Activated CD4-positive, alpha-beta memory T cell treated with anti-CD3 and anti-CD28 coated beads, Interleukin-2, amount 10 ng/mL, durations not matched to agents 7 days and 5 days (primary cell): Measurements from ENCODE around the gene SKIL. TPM values are rescaled to one million over a fixed set of nuclear protein-coding genes. Genes with fewer than 3 reads are reported as not detected.

ENCODE experiments used
- CTCF ChIA-PET: fragments of 350-600 bp; sonication (Branson Sonifier 250); formaldehyde crosslinking; loops from one replicate; lab custom pipeline; 2021; ENCODE audit warnings: antibody characterized with exemption, inconsistent platforms; lab: Charles Lee
- POLR2A ChIA-PET: fragments of 350-600 bp; sonication (Branson Sonifier 250); formaldehyde crosslinking; loops from one replicate; lab custom pipeline; 2021; ENCODE audit warnings: antibody characterized with exemption; lab: Charles Lee
- DNase-seq: peaks from one replicate; pipeline ENCODE4 v3.0.0-alpha.2; 2020
- H3K27ac Mint-ChIP-seq: one replicate; pipeline ENCODE4 v1.8.0; 2021; ENCODE audit warnings: mild to moderate bottlenecking, mixed read lengths
- H3K27me3 Mint-ChIP-seq: one replicate; pipeline ENCODE4 v1.8.0; 2021; ENCODE audit warnings: mixed read lengths
- H3K36me3 Mint-ChIP-seq: one replicate; pipeline ENCODE4 v1.8.0; 2021; ENCODE audit warnings: low read depth, mixed read lengths
- H3K4me1 Mint-ChIP-seq: one replicate; pipeline ENCODE4 v1.8.0; 2021; ENCODE audit warnings: mixed read lengths
- H3K4me3 Mint-ChIP-seq: one replicate; pipeline ENCODE4 v1.8.0; 2021; ENCODE audit warnings: mild to moderate bottlenecking, mixed read lengths
- H3K9me3 Mint-ChIP-seq: one replicate; pipeline ENCODE4 v1.8.0; 2021; ENCODE audit warnings: mixed read lengths
- total RNA-seq, 2 experiments: library from RNA; stranded (reverse); gene quantifications; one replicate each; pipeline ENCODE4 v1.2.3, GENCODE V29; 2021

SKIL gene
- total RNA-seq, 2 experiments from 2014 or later, result 18.0 to 19.0 TPM

DNA sequence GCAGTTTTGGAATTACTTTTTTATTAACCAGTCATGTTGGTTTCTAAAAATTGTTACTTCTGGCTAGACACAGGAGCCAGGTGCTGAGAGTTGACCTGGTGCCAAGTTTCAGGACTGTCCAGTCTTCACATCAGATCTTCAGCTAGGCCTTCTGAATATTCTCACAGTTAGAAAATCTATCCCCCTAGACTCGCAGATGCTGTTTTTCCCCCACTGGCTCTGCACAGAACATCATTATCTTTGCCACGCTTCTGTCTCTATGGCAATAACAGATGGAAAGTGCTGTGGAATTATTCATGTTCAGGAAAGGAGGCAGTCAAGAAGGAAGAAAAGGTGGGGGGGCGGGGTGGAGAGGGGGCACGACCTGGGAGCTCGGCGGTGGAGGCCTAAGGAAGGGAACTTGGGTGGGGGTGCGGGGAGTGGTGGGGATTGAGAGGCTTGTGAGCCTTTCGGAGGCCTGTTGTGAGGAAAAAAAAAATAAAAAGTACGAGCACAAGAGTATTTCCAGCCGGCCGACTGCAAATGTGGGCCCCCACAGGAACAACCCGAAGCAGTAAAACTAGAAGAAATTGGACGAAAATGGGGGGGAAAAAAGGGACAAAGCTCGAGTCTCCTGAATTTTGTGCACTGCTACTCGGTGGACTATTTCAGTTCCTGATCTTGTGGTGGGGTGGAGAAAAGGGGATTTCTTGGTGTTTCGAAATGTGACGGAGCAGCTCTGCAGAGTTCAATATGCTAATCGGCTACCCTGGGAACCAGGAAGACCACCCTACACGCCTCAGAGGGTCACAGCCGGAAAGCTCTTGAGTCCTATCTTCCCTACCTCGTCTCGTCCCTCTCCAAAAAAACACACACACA is 1.5 kb upstream of the SKIL start:
- peaks cover 37% of the 10 kb centered on the region for H3K4me1 Mint-ChIP-seq
- peak overlapping the region; percentile 64 for H3K4me3 Mint-ChIP-seq
- ChIA-PET CTCF (interaction anchor here (0.9 to 2.0 kb wide), 2 partner anchors 8 to 175 kb away, joined by 3 to 5 read pairs; partner anchors contain the start of gene PHC3), POLR2A (interaction anchor here (1.0 to 3.6 kb wide), 7 partner anchors 13 to 583 kb away, joined by 3 to 42 read pairs (median 5); partner anchors contain the start of genes MYNN, PHC3, PRKCI and RPL22L1)
- DNase-seq, result no peak
- H3K27me3 Mint-ChIP-seq, result peaks cover 5% of the 10 kb centered on the region
- H3K9me3 Mint-ChIP-seq, result no peaks in the 10 kb centered on the region
- H3K27ac Mint-ChIP-seq, result peak overlapping the region; percentile 69
- peaks cover 22% of the 10 kb centered on the region for H3K36me3 Mint-ChIP-seq

DNA sequence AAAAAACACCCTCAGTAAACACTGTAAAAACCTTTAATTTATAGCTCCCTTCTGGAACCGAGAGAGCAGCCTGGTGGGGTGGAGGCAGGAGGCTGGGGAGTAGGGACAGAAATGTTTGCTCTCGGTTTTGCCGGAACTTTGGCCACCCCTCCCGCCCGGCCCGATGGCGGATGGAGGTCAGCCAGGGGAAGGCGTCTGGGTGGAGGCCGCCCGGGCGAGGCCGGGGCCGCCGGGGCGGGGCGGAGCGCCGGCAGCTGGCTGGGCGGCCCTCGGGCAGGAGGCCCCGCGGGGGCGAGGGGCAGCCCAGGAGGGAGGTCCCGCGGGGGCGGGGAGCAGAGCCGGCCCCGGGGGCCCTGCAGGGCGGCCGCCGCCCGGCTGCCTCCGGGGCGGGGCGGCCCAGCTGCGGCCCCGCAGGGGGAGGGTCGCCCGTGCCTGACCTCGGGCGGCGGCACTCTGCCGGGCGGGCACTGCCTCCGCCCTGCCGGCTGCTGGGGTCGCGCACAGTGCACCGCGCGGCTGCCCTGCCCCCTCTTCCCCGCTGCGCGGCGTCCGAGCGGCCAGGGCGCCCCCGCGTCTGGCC is 829 bp upstream of the SKIL start:
- H3K36me3 Mint-ChIP-seq, result peaks cover 28% of the 10 kb centered on the region
- CTCF ChIA-PET, result interaction anchor here (0.9 to 2.0 kb wide), 3 partner anchors 9 to 178 kb away, joined by 3 to 5 read pairs (median 4); partner anchors contain the start of gene PHC3
- H3K4me3 Mint-ChIP-seq, result peak overlapping the region; percentile 64
- peak; percentile 56 for DNase-seq
- peaks cover 38% of the 10 kb centered on the region for H3K4me1 Mint-ChIP-seq
- POLR2A ChIA-PET, result interaction anchor here (0.9 to 3.6 kb wide), 11 partner anchors 13 to 592 kb away, joined by 3 to 42 read pairs (median 4); partner anchors contain the start of genes ACTRT3, MYNN, PHC3 and PRKCI
- peaks cover 2% of the 10 kb centered on the region for H3K9me3 Mint-ChIP-seq
- H3K27ac Mint-ChIP-seq, result peak overlapping the region; percentile 69
- peaks cover 5% of the 10 kb centered on the region for H3K27me3 Mint-ChIP-seq

DNA sequence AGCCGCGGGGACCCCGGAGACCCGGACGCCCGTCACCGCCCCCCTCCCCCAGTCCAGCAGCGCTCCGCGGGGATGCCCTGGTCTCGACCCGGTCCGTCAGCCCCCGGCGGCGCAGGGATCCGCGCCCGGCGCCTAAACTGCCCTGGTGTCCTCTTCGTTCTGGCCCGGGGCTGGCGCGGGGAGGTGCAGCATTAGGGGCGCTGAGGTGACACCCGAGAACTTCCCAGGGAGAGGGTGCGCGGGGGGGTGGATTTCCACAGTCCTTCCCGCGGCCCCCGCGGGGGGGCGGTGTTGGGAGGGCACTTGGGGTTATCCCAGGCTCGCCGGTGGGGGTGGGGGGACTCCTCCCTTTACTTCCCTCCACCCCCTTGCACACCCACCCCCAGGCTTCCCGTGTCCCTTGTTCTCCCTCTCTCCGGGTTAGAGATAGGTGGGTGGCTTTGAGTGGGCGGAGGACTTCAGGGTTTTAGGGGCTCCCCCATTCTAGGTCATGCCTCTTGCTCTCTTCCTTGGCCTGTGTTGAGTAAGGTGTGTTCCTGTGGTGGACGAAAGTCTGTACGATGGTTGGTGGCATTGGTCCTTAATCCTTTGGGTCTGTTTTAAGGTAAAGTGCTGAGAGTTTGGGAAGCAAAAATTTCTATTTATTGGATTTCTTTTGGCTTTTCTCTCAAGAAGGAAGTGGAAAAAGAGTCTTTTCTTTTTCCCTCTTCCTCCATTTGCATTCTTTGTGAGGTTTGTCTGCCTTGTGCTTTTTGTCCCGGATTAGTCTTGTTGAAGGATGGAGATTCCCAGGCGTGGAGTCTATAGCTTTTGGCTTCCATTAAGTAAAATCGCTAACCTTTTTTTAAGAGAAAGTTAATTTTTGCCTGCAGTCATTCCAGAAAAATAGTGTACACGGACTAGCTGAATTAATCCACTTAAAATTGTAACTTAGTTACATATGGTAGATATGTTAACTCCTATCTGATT is 811 bp downstream of the SKIL start:
- peaks cover 35% of the 10 kb centered on the region for H3K36me3 Mint-ChIP-seq
- H3K27ac Mint-ChIP-seq, result peak overlapping the region; percentile 64
- peaks cover 37% of the 10 kb centered on the region for H3K4me1 Mint-ChIP-seq
- peak overlapping the region; percentile 84 for H3K4me3 Mint-ChIP-seq
- ChIA-PET CTCF (interaction anchor here (1.2 to 2.0 kb wide), 3 partner anchors 39 to 180 kb away, joined by 3 to 5 read pairs (median 4); partner anchors contain the start of gene PHC3), POLR2A (interaction anchor here (0.6 to 3.6 kb wide), 13 partner anchors 26 to 1098 kb away, joined by 3 to 42 read pairs (median 4); partner anchors contain the start of genes MYNN, PHC3, RPL22L1 and TERC)
- peak; percentile 68 for DNase-seq
- peaks cover 5% of the 10 kb centered on the region for H3K27me3 Mint-ChIP-seq
- H3K9me3 Mint-ChIP-seq, result peaks cover 4% of the 10 kb centered on the region

DNA sequence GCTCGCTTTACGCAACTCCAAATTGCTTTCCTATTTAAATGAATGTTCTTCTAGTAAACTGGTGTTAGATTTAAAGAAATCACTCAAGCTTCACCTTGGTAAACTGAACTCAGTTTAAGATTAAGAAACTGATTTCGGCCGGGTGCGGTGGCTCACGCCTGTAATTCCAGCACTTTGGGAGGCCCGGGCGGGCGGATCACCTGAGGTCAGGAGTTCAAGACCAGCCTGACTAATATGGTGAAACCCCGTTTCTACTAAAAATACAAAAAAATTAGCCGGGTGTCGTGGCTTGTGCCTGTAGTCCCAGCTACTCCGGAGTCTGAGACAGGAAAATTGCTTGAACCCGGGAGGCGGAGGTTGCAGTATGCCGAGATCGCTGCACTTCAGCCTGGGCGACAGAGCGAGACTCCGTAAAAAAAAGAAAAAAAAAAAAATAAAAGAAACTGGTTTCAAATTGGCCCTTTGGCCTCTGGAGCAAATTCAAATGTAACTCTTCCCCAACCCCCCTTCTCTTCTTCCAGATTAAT is 1.7 kb downstream of the SKIL start:
- DNase-seq, result no peak
- Mint-ChIP-seq H3K27me3 (no peaks in the 10 kb centered on the region), H3K27ac (no peak overlapping the region), H3K9me3 (peaks cover 4% of the 10 kb centered on the region), H3K4me1 (peaks cover 35% of the 10 kb centered on the region), H3K36me3 (peaks cover 35% of the 10 kb centered on the region), H3K4me3 (peak overlapping the region; percentile 84)
- ChIA-PET POLR2A (interaction anchor here (0.6 to 3.6 kb wide), 5 partner anchors 54 to 1097 kb away, joined by 3 to 42 read pairs (median 4); partner anchors contain the start of genes MYNN and PHC3), CTCF (interaction anchor here (0.6 kb wide), 1 partner anchor 172 kb away, joined by 3 read pairs; no protein-coding TSS in a partner anchor)

DNA sequence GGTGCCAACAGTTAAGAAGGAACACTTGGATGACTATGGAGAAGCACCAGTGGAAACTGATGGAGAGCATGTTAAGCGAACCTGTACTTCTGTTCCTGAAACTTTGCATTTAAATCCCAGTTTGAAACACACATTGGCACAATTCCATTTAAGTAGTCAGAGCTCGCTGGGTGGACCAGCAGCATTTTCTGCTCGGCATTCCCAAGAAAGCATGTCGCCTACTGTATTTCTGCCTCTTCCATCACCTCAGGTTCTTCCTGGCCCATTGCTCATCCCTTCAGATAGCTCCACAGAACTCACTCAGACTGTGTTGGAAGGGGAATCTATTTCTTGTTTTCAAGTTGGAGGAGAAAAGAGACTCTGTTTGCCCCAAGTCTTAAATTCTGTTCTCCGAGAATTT is 3.0 kb downstream of the SKIL start:
- Mint-ChIP-seq H3K27ac (no peak overlapping the region), H3K9me3 (peaks cover 4% of the 10 kb centered on the region), H3K4me1 (peaks cover 40% of the 10 kb centered on the region), H3K36me3 (peaks cover 43% of the 10 kb centered on the region), H3K27me3 (no peaks in the 10 kb centered on the region), H3K4me3 (no peak overlapping the region)
- POLR2A ChIA-PET, result interaction anchor here (0.8 kb wide), 1 partner anchor 179 kb away, joined by 3 read pairs; the partner anchor contains the start of gene PHC3
- no peak for DNase-seq
- CTCF ChIA-PET, result no interaction called here

DNA sequence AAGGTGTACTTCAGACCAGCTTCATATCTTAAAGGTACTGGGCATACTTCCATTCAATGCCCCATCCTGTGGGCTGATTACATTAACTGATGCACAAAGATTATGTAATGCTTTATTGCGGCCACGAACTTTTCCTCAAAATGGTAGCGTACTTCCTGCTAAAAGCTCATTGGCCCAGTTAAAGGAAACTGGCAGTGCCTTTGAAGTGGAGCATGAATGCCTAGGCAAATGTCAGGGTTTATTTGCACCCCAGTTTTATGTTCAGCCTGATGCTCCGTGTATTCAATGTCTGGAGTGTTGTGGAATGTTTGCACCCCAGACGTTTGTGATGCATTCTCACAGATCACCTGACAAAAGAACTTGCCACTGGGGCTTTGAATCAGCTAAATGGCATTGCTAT is 3.4 kb downstream of the SKIL start:
- Mint-ChIP-seq H3K36me3 (peaks cover 43% of the 10 kb centered on the region), H3K4me1 (peaks cover 36% of the 10 kb centered on the region), H3K27me3 (no peaks in the 10 kb centered on the region), H3K27ac (no peak overlapping the region), H3K4me3 (no peak overlapping the region), H3K9me3 (peaks cover 4% of the 10 kb centered on the region)
- POLR2A ChIA-PET, result interaction anchor here (0.8 kb wide), 1 partner anchor 179 kb away, joined by 3 read pairs; the partner anchor contains the start of gene PHC3
- CTCF ChIA-PET, result no interaction called here
- no peak for DNase-seq

DNA sequence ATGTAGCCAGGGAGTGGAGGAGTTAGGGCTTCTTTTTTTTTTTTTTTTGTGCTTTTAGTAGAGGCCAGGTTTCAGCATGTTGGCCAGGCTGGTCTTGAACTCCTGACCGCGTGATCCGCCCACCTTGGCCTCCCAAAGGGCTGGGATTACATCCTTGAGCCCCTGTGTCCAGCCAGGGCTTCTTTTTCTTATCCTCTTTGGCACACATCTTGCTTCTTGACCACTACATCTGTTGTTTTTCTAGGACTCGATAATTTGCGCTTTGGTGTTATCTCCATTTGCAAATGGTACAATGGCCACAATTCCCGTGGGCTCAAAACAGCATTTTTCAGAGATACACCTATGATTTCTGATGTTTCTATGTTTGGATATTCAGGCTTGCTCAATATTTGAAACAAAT is 4.2 kb downstream of the SKIL start:
- Mint-ChIP-seq H3K27me3 (no peaks in the 10 kb centered on the region), H3K4me1 (peaks cover 31% of the 10 kb centered on the region), H3K4me3 (no peak overlapping the region), H3K9me3 (peaks cover 4% of the 10 kb centered on the region), H3K36me3 (peaks cover 43% of the 10 kb centered on the region), H3K27ac (no peak overlapping the region)
- no peak for DNase-seq
- ChIA-PET POLR2A (no interaction called here), CTCF (no interaction called here)

DNA sequence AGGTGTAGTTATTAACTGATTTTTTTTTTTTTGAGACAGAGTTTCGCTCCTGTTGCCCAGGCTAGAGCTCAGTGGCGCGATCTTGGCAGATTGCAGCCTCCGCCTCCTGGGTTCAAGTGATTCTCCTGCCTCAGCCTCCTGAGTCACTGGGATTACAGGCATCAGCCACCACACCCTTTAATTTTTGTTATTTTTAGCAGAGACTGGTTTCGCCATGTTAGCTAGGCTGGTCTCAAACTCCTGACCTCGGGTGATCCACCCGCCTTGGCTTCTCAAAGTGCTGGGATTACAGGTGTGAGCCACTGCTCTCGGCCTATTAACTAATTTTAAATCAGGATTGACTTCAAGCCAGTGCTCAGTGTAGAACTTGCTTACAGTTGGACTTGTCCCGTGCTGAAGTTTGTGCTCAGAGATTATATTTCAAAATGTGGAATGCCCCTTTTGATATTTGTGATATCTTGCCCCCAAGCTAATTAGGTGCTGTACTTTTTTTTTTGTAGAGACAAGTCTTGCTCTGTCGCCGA is 6.0 kb downstream of the SKIL start:
- POLR2A ChIA-PET, result interaction anchor here (0.7 to 0.9 kb wide), 2 partner anchors 10 to 507 kb away, joined by 3 read pairs; partner anchors contain the start of gene RPL22L1
- peaks cover 26% of the 10 kb centered on the region for H3K4me1 Mint-ChIP-seq
- DNase-seq, result no peak
- no peak overlapping the region for H3K27ac Mint-ChIP-seq
- H3K27me3 Mint-ChIP-seq, result no peaks in the 10 kb centered on the region
- no peak overlapping the region for H3K4me3 Mint-ChIP-seq
- H3K9me3 Mint-ChIP-seq, result peaks cover 4% of the 10 kb centered on the region
- H3K36me3 Mint-ChIP-seq, result peaks cover 43% of the 10 kb centered on the region
- CTCF ChIA-PET, result no interaction called here

DNA sequence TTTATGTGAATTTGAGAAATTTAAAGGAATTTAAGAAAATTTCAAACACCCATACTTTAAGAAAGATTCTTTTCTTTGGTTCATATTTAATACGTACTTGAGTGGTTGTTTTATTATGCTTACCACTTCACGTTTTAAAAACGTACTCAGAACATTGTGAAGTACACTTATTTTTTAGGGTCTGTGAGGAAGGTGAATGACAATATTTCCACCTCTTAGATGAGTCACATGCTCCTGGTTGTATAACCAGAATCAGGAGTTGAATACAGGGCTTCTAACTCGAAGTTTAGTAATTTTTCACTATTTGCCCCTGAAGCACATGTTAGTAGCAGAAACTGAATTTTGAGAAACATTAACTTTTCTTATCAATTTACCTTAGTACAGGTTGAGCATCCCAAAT is 7.5 kb downstream of the SKIL start:
- Mint-ChIP-seq H3K27me3 (no peaks in the 10 kb centered on the region), H3K4me3 (no peak overlapping the region), H3K9me3 (peaks cover 4% of the 10 kb centered on the region), H3K27ac (no peak overlapping the region), H3K4me1 (peaks cover 17% of the 10 kb centered on the region), H3K36me3 (peaks cover 33% of the 10 kb centered on the region)
- CTCF ChIA-PET, result interaction anchor here (0.6 to 1.9 kb wide), 3 partner anchors 11 to 286 kb away, joined by 3 to 4 read pairs (median 4); no protein-coding TSS in a partner anchor
- POLR2A ChIA-PET, result no interaction called here
- no peak for DNase-seq

DNA sequence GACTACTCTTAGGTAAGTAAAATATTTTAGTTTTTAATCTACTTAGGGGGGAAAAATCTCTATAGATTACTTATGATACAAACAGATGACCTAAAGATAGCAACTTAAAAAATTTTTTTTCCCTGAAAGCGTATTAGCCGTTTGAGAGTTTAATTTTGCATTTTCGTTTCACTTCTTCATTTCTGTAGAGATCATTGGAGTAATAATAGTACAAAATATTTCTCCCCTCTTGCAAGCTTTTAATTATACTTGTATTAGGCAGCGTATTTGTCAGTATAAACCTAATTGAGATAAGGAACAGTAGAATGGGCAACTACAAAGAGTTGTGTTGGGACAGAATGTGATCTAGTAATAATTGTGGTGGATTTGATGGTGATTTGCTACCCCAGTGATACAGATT is 10.3 kb downstream of the SKIL start:
- ChIA-PET POLR2A (no interaction called here), CTCF (no interaction called here)
- no peak overlapping the region for H3K4me3 Mint-ChIP-seq
- no peaks in the 10 kb centered on the region for H3K27me3 Mint-ChIP-seq
- H3K9me3 Mint-ChIP-seq, result no peaks in the 10 kb centered on the region
- H3K36me3 Mint-ChIP-seq, result peaks cover 14% of the 10 kb centered on the region
- no peak overlapping the region for H3K27ac Mint-ChIP-seq
- DNase-seq, result no peak
- H3K4me1 Mint-ChIP-seq, result peaks cover 7% of the 10 kb centered on the region

DNA sequence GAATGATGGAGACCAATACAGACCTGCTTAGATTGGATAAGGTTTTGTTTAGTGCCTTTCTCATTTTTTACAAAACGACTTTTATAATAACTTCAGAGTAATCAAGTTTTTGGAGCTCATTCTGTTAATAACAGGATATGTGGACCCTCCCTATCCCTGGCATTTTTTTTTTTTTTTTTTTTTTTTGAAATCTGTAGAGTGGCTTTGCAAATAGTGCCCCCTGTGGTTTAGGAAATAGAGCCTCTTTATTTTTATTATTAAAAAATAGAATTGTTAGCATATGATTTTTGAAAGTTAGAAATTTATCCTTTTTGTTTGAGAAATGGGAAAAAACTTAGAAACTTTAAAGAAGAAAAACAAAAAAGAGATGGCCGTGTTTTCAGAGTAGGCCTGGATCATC is 11.4 kb downstream of the SKIL start:
- Mint-ChIP-seq H3K27ac (no peak overlapping the region), H3K4me1 (peaks cover 7% of the 10 kb centered on the region), H3K4me3 (no peak overlapping the region), H3K27me3 (no peaks in the 10 kb centered on the region), H3K9me3 (no peaks in the 10 kb centered on the region), H3K36me3 (peaks cover 11% of the 10 kb centered on the region)
- DNase-seq, result no peak
- CTCF ChIA-PET, result interaction anchor here (0.7 to 2.6 kb wide), 2 partner anchors 182 to 471 kb away, joined by 3 to 6 read pairs; no protein-coding TSS in a partner anchor
- POLR2A ChIA-PET, result interaction anchor here (1.7 kb wide), 1 partner anchor 12 kb away, joined by 5 read pairs; the partner anchor contains the start of gene SKIL
